HG03520 (cell line): ENCODE measurements around the gene FICD.
A peak's percentile ranks its signal among the peaks of the same experiment; 100 is the strongest.
"Not testable (repeated sequence)": the region's sequence is repeated elsewhere in the genome, so short reads cannot be mapped to it uniquely, and the experiment has no call there.

ENCODE experiments used
- ATAC-seq: cut with Tn5 transposase; IDR thresholded peaks from one replicate; pipeline ENCODE4 v1.9.1; 2021; ENCODE audit warnings: mild to moderate bottlenecking, moderate library complexity; ENCODE audit not compliant: unreplicated experiment

Gene FICD

GRCh38 chr12:108531929-108532848, 17.1 kb downstream of the FICD start:
- ATAC-seq: no peak

DNA sequence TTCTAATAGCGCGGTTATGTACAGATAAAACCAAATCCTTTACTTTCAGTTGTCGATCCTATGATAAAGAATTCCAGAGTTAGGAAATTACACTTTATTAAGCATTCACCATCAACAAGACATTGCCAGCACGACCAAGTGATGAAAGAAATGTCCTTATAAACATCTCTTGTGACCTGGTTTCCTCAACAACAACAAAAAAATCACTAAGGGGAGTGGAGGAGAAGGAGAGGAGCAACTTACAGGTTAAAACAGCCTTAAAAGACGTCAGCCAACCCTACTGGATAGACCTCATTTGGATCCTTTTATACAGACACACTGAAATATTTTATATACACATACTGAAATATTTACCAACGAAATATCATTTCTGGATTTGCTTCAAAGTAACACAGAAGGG, 23.1 kb downstream of the FICD start:
- ATAC-seq: no peak

DNA sequence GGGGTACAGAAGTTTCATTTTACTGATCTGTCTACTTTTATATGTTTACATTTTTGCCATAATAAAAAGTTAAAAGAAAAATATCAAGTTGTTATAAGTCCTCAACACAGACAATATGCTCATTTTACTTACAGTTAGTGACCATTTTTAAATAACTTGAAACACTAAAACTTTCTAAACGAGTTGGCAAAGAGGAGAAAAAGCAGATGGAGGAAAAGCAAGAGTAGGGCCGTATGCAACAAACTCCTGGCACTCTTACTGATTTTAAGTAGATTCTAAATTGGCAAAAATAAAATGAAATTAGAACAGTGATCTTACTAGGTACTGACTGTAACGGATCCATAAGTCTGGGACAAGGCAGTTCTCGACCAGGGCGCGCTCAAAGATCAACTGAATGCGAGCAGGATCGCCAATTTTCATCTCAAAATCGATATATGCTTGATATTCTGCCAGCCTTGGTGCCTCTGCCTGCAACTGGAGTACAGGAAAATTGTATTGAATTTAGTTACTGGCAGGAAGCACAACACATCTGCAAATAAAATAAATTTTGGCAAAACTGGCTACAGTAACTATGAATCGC, 23.6 kb downstream of the FICD start:
- ATAC-seq: no peak

DNA sequence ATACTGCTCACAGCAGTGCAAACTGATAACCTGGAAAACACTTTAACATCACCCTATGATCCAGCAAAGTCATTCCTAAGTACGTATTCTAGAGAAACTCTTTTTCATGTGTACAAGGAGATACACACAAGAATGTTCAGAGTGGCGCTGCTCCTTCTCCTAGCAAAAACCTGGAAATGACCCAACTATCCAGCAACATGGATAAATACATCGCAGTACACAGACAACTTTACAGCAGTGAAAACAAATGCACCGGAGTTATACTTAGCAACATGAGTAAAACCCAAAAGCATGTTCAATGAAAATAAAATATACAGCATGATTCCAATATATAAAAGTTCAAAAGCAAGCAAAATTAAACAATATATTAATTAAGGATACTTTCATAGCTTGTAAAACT, 27.2 kb downstream of the FICD start:
- ATAC-seq: no peak

DNA sequence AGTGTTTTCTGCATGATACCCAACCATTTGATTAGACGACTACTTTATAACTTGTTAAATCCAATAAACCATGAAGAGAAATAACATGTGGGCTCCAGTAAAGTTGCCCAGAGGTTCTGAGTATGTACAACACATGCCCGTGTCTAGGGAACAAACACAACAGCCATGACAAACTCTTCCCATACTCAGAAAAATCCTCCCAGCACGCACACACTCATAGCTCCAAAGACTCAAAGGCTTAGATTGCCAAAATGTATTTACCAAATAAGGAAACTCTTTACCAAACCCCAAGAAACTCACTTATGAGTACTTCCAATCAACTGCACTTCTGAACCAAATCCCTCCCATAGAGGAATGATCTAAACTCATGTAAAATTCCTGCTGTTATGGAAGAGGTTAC, 28.6 kb downstream of the FICD start:
- ATAC-seq: no peak

- no peak for ATAC-seq
Observed at GRCh38 chr12:108547686-108548085, 32.6 kb downstream of the FICD start.

DNA sequence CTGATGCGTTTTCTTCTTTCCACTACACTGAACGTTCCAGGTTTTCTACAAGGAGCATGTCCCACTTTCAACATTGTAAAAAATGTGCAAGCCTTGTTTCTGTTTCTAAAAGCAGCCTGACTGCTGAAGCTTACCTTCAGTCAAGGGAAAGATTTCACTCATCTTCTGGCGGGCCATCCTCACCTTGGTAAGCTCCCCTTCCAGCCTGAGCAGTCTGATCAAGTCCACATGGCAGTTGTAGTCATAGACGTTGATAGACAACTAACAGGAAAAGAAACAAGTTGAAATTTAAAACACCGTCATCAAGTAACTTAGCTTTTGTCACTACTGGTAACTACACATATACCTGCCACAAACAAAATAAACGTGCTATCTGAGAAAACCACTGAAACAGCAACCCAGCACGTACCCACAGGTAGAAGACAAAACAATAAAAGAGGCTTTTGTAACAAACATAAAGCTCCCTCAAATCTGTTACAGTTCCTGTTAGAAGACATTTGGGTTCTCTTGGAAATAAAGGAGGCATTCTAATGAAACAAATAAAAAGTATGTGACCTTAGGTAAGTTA, 34.0 kb downstream of the FICD start:
- no peak for ATAC-seq

DNA sequence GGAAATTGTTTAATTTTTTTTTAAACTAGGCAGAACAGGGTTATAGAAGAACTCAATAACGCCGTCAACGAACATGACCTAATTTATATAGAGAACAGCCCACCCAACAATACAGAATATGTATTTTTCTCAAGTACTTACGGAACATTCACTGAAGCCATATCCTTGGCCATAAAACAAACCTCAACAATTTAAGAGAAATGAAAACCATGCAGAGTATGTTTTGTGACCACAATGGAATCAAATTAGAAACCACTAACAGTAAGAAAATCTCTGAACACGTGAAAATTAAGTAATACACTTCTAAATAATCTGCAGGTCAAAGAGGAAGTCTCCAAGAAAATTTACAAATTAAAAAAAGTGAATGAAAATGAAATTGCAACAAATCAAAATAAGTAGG, 36.5 kb downstream of the FICD start:
- ATAC-seq: no peak

- no peak for ATAC-seq
Observed at GRCh38 chr12:108553799-108554198, 38.7 kb downstream of the FICD start.

DNA sequence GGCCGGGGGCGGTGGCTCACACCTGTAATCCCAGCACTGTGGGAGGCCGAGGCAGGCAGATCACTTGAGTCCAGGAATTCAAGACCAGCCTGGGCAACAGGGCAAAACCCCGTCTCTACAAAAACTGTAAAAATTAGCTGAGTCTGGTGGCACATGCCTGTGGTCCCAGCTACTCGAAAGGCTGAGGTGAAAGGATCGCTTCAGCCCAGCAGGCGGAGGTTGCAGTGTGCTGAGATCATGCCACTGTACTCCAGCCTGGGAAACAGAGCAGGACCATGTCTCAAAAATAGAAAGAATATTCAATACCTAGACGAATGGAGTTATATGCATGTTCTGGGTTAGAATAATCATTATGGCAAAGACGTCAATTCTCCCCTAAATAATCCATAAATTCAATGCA, 40.3 kb downstream of the FICD start:
- not testable (repeated sequence) for ATAC-seq

DNA sequence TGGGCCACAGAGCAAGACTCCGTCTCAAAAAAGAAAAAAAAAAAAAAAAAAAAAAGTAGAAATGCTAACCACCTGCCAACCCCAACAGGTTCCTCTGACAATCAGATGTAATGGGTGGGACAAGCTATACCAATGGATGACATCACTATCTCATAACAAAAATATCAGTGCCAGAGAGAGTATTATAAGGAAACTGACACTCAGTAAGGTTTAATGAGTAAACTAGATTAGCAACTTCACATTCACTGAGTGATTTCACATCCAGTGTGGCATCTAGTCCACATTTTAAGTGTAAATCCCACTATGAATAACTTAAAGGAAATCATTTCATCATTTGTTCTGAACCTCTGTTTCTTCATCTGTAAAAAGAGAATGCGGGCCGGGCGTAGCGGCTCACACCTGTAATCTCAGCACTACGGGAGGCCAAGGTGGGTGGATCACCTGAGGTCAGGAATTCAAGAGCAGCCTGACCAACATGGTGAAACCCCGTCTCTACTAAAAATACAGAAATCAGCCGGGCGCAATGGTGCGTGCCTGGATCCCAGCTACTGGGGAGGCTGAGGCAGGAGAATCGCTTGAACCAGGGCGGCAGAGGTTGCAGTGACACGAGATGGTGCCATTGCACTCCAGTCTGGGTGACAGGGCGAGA, 44.1 kb downstream of the FICD start:
- no peak for ATAC-seq

DNA sequence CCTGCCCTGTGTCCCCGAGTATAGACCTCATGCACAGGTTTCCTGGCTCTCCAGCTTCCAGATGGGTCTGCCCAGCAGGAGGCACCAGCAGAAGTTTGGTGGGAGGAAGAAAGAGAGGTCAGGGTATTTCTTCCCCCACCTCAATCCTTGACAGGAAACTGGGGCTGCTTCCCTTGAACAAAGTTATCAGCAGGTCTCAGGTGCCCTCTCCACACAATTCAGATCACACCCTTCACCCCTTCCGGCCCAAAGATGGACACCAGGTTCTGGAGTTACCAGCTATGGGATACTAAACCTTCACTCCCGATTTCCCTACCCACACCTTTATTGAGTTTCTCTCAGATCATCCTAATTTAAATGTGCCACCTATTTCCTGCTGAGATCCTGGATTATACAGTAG, 44.7 kb downstream of the FICD start:
- ATAC-seq: no peak

DNA sequence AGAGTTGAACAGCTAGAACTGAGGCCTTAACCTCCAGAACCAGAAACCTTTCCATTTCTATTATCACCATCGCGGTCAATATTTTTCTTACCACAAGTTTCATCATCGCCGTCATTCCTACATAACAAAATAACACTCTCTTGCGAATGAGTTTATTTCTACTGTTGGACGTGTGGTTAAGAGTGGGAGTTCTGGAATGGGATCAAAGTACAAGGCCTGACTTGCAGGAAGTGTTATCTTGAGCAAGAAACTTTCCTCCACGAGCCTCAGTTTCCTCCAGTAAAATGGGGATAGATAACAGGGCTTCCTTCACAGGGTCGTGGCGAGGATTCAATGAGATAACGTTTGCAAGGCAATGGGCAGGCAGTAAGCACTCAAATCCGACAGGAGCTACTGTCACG, 45.2 kb downstream of the FICD start:
- no peak for ATAC-seq

GRCh38 chr12:108560752-108561719, 46.0 kb downstream of the FICD start, which contains the start of gene SART3:
TSS of gene SART3 (minus strand) at chr12:108561173. CDS start at chr12:108561154, 19 bp downstream.
- ATAC-seq: peak; percentile 28

GRCh38 chr12:108561852-108562347, 46.8 kb downstream of the FICD start:
- ATAC-seq: no peak

- peak; percentile 50 for ATAC-seq
Observed at GRCh38 chr12:108562348-108563135, 47.5 kb downstream of the FICD start, which contains the start of gene ISCU. TSS of gene ISCU (plus strand) at chr12:108562596. CDS start at chr12:108562623, 27 bp downstream.

- peak; percentile 36 for ATAC-seq
Observed at GRCh38 chr12:108563136-108563803, 48.2 kb downstream of the FICD start.

DNA sequence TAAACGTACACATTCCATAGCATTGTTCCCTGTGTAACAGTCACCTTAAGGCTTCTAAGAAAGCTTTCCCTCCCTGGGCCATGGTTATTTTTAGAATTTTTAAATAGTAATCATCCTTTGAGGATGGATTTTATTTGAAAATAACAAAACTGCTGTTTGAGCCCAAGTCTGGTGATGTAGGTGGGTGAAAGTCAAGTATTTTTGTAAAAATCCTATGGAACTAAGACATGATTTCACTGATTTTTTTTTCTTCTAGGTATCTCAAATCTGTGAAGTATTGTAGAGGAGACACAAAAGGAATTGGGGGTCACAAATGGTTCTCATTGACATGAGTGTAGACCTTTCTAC, 48.7 kb downstream of the FICD start:
- ATAC-seq: no peak

DNA sequence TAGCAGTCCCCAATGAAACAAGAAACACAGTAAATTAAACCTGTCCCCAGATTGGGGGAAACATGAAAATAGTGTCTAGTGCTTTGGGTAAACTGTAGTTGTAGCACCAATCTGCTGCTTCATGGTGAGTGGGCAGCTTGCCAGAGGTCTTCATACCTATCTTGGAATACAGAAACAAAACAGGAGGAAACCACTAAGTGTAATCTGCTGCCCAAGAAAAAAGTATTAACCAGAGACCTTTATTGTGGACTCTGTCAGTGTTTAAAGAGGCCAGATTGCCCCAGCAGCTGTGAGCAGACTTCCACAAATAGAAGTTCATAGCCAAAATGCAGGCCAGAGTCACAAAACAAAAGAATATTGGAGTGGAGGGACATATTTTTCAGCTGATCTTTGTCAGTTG, 49.6 kb downstream of the FICD start:
- no peak for ATAC-seq
